ENCODE data around the gene UBL3.

UBL3 gene

GRCh38 chr13:29761815-29762214, 88.6 kb downstream of the UBL3 start:
- no peak for DNase-seq (ENCODE audit: extremely low read depth in 1 of 2, low read depth in 1 of 2)

- no peak for DNase-seq (ENCODE audit: extremely low read depth in 1 of 2, low read depth in 1 of 2)
Measured at GRCh38 chr13:29761160-29761559, 89.3 kb downstream of the UBL3 start.

GRCh38 chr13:29760544-29760943, 89.9 kb downstream of the UBL3 start:
- no peak for DNase-seq (ENCODE audit: extremely low read depth in 1 of 2, low read depth in 1 of 2)

- DNase-seq (ENCODE audit: extremely low read depth in 1 of 2, low read depth in 1 of 2) = peak; percentile 53 to 67
Measured at GRCh38 chr13:29758531-29759114, 91.8 kb downstream of the UBL3 start.

- DNase-seq (ENCODE audit: extremely low read depth in 1 of 2, low read depth in 1 of 2) = no peak
Measured at GRCh38 chr13:29756506-29756905, 93.9 kb downstream of the UBL3 start.

- DNase-seq (ENCODE audit: extremely low read depth in 1 of 2, low read depth in 1 of 2) = peak in 1 of 2 donors; percentile 11
Measured at GRCh38 chr13:29754473-29754806, 96.0 kb downstream of the UBL3 start.

GRCh38 chr13:29753618-29754472, 96.6 kb downstream of the UBL3 start:
- DNase-seq (ENCODE audit: extremely low read depth in 1 of 2, low read depth in 1 of 2) = no peak

- DNase-seq (ENCODE audit: extremely low read depth in 1 of 2, low read depth in 1 of 2) = no peak
Measured at GRCh38 chr13:29752175-29752574, 98.2 kb downstream of the UBL3 start.

- DNase-seq (ENCODE audit: extremely low read depth in 1 of 2, low read depth in 1 of 2) = no peak
Measured at GRCh38 chr13:29750183-29750530, 100.3 kb downstream of the UBL3 start.

- DNase-seq (ENCODE audit: extremely low read depth in 1 of 2, low read depth in 1 of 2) = no peak
Measured at GRCh38 chr13:29749401-29750182, 100.8 kb downstream of the UBL3 start.

GRCh38 chr13:29748097-29748496, 102.3 kb downstream of the UBL3 start:
- no peak for DNase-seq (ENCODE audit: extremely low read depth in 1 of 2, low read depth in 1 of 2)

- DNase-seq (ENCODE audit: extremely low read depth in 1 of 2, low read depth in 1 of 2) = no peak
Measured at GRCh38 chr13:29746148-29746677, 104.2 kb downstream of the UBL3 start.

GRCh38 chr13:29745704-29746103, 104.7 kb downstream of the UBL3 start:
- no peak for DNase-seq (ENCODE audit: extremely low read depth in 1 of 2, low read depth in 1 of 2)

GRCh38 chr13:29743201-29743786, 107.1 kb downstream of the UBL3 start:
- no peak for DNase-seq (ENCODE audit: extremely low read depth in 1 of 2, low read depth in 1 of 2)

GRCh38 chr13:29740961-29741360, 109.5 kb downstream of the UBL3 start:
- no peak for DNase-seq (ENCODE audit: extremely low read depth in 1 of 2, low read depth in 1 of 2)

- DNase-seq (ENCODE audit: extremely low read depth in 1 of 2, low read depth in 1 of 2) = no peak
Measured at GRCh38 chr13:29737061-29737460, 113.4 kb downstream of the UBL3 start.

GRCh38 chr13:29733147-29733611, 117.2 kb downstream of the UBL3 start:
- DNase-seq (ENCODE audit: extremely low read depth in 1 of 2, low read depth in 1 of 2) = no peak

GRCh38 chr13:29730253-29730652, 120.2 kb downstream of the UBL3 start:
- no peak for DNase-seq (ENCODE audit: extremely low read depth in 1 of 2, low read depth in 1 of 2)

- no peak for DNase-seq (ENCODE audit: extremely low read depth in 1 of 2, low read depth in 1 of 2)
Measured at GRCh38 chr13:29722415-29722814, 128.0 kb downstream of the UBL3 start.

GRCh38 chr13:29721766-29722165, 128.7 kb downstream of the UBL3 start:
- no peak for DNase-seq (ENCODE audit: extremely low read depth in 1 of 2, low read depth in 1 of 2)

GRCh38 chr13:29718694-29719093, 131.7 kb downstream of the UBL3 start:
- no peak for DNase-seq (ENCODE audit: extremely low read depth in 1 of 2, low read depth in 1 of 2)
